ENCODE data around the gene RAI1. TPM values are rescaled to one million over a fixed set of nuclear protein-coding genes. Genes with fewer than 3 reads are reported as not detected.

The RAI1 gene
- total and polyA plus RNA-seq, 2 of the 13 experiments (the other 11 are each of a cell fraction or from before 2014, with no cell fraction given): 3.4 to 5.2 TPM

GRCh38 chr17:17812211-17813054, 131.2 kb downstream of the RAI1 start (continued):
- no peak for TF ChIP-seq TRAFD1 (CRISPR knock-in tag; IDR thresholded peaks at IDR 0.05; ENCODE audit: borderline replicate concordance)
- TF ChIP-seq ZBTB4 (CRISPR knock-in tag; IDR thresholded peaks at IDR 0.05; ENCODE audit: borderline replicate concordance): no peak
- TF ChIP-seq HNRNPK (IDR thresholded peaks at IDR 0.05; ENCODE audit: low read depth, low read length, poor library complexity, severe bottlenecking): no peak
- TF ChIP-seq HNF1A (IDR thresholded peaks at IDR 0.05; ENCODE audit: low read depth): no peak
- TF ChIP-seq HNF1A (CRISPR knock-in tag; IDR thresholded peaks at IDR 0.05; ENCODE audit: borderline replicate concordance): no peak
- TF ChIP-seq HMG20A (CRISPR knock-in tag; IDR thresholded peaks at IDR 0.05; ENCODE audit: borderline replicate concordance): no peak
- 0 out of 2 replicates have a peak, but pooled peaks have one; percentile 26 for TF ChIP-seq SP2 (CRISPR knock-in tag; IDR thresholded peaks at IDR 0.05)
- TF ChIP-seq ZKSCAN5 (CRISPR knock-in tag; IDR thresholded peaks at IDR 0.05): no peak
- 0 out of 2 replicates have a peak, but pooled peaks have one; percentile 42 for TF ChIP-seq MTA1 (CRISPR knock-in tag; IDR thresholded peaks at IDR 0.05; ENCODE audit: borderline replicate concordance)
- no peak for TF ChIP-seq MAFK (conservative IDR thresholded peaks at IDR 0.05 in 1 of 2, IDR thresholded peaks at IDR 0.05 in 1 of 2; ENCODE audit: low read length in 2 of 2)
- TF ChIP-seq ZBTB43 (CRISPR knock-in tag; conservative IDR thresholded peaks at IDR 0.05): peak; percentile 53; the same call in 1 of the 2 replicates
- no peak for TF ChIP-seq MNT (IDR thresholded peaks at IDR 0.05)
- no peak for TF ChIP-seq FOSL2 (CRISPR knock-in tag; IDR thresholded peaks at IDR 0.05)
- TF ChIP-seq ZNF607 (CRISPR knock-in tag; IDR thresholded peaks at IDR 0.05; ENCODE audit: borderline replicate concordance): no peak

Measured in HepG2 (cell line).